ENCODE results near the gene SPHK2.

SPHK2 gene

DNA sequence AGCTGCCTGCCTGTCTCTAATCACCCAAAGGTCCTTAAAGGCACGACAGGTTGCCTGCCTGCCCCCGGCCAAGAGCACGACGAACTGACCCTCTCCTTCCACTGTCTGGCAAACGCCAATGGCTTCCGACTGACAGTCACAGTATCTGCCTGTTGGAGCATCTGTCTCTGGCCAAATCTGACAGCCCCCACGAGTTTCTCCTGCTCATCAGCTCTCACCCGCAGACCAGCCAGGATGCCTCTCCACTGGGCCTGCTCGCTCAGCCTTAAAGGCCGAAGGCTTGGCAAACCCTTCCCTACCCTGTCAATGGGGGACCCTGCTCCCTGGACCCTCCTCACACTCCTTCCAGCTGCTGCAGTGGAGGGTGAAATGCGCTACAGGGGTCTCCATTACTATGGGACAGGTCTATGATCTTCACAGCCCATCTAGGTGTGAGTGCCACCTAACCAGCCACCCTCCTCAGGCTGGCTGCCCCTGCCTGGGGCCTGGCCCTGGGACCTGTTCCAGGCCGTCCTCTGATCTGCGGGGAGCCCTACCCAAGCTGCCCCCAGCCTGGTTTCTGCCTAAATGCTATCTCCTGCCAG is 5.4 kb upstream of the SPHK2 start:
- H3K27ac ChIP-seq: peak overlapping the region; percentile 90
- TF ChIP-seq, protein P1, sequence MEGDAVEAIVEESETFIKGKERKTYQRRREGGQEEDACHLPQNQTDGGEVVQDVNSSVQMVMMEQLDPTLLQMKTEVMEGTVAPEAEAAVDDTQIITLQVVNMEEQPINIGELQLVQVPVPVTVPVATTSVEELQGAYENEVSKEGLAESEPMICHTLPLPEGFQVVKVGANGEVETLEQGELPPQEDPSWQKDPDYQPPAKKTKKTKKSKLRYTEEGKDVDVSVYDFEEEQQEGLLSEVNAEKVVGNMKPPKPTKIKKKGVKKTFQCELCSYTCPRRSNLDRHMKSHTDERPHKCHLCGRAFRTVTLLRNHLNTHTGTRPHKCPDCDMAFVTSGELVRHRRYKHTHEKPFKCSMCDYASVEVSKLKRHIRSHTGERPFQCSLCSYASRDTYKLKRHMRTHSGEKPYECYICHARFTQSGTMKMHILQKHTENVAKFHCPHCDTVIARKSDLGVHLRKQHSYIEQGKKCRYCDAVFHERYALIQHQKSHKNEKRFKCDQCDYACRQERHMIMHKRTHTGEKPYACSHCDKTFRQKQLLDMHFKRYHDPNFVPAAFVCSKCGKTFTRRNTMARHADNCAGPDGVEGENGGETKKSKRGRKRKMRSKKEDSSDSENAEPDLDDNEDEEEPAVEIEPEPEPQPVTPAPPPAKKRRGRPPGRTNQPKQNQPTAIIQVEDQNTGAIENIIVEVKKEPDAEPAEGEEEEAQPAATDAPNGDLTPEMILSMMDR (conservative IDR thresholded peaks at IDR 0.05): no peak

DNA sequence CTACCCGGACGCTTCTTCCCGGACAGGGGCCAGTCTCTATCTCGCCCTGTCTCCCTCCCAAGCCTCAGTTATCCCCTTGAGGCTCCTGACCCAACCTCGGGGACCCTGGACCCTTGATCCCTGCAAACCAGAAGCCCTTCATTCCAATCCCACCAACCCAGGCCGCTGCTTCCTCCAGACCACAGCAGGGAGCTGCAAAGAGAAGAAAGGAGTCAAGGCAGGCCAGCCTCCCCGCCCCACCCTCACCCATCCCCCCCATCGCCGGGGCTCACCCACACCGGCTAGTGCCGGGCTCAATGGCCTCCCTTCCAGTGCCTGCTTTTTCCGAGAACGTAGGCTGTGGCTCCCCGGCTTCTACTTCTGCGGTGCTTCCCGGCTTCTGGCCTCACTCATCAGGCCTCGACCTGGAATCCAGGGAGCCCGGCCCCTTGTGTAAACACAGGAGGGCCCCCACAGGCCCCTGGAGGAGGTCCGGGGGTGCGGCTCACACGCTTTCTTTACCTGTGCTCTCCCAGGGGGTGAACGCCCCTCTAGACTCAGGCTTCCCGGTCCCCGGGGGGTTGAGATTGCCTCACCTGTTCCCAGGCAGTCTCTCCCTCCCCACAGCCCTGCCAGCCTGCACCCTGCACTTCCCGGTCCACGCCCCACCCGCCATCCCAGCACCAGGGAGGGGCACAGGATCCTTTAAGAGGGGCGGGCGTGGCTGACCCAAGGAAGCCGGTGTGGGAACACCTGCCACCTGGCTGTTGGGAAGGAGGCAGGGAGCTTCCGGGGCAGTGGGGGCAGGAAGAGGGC is 4.7 kb upstream of the SPHK2 start, which contains the start of gene FAM83E:
FAM83E (minus strand) TSS at position 641 of the 795 bp plus-strand sequence. CDS start 1,704 bp downstream, outside the sequence.
- peak within 1 kb of the TSS; percentile 90 for H3K27ac ChIP-seq
- TF ChIP-seq, protein P1 (conservative IDR thresholded peaks at IDR 0.05): no peak

DNA sequence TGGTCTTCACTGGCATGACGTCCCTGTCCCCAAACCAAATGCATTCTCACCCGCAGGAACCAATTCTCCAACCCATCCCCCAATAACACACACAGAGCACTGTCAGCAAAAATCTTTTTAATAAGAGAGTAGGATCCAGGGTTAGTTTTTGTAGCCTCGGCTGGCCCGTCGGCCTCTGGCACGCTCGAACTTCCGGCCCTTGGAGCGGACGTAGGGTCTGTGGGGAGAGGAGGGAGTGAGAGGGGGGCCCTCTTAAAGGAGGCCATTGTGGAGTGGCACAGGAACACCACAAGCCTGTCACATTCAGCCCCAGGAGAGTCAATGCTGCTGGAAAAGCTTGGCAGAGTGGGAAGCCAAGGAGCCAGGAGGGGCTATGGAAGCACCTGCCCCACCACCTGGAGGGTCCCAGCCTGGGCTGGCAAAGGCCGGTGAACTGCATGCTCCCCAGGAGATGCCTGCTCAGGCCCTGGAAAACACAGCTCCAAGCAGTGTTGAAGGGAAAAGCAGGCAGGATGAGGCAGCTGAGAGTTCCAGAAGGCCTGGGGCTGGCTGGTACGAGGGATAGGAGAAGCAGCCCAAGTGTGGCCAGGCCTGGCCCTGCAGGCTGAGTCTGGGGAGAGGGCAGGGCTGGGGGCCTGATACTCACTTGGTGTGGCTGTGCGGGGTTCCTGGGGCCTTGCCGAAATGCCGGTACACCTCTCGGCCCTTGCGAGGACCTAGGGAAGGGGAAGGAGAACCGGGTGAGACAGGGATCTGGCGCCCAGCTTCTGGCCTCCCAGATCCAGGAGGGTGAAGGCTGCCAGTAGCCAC is 3.9 kb upstream of the SPHK2 start:
- H3K27ac ChIP-seq: peak overlapping the region; percentile 90
- TF ChIP-seq, protein P1 (conservative IDR thresholded peaks at IDR 0.05): no peak

- peak overlapping the region; percentile 90 for H3K27ac ChIP-seq
- TF ChIP-seq, protein P1 (conservative IDR thresholded peaks at IDR 0.05): no peak
Measured at GRCh38 chr19:48616041-48616436, 3.3 kb upstream of the SPHK2 start.

DNA sequence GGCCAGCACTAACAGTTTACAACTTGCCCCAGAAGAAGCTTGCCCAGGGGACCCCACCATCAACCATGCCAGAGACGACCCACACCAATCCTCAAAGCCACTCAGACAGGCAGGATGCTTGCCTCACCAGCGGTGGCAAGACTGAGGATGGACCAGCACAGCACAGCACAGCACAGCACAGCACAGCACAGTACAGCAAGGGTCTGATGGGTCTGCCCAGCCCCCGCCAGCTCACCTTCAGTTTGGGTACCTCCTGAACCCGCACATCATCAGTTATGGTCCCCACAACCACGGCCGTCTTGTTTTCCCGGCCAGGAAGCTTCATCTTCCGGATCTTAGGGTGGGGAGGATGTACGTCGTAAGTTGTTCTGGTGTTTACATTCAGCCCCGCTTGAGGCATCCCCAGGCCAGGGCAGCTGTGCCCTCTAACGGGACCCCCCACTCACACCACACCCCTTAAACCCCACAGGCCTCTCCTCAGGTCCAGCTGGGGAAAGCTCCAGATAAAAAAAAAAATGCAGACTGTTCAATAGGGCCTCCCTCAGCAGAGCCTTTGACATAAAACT is 2.7 kb upstream of the SPHK2 start:
- TF ChIP-seq, protein P1 (conservative IDR thresholded peaks at IDR 0.05): no peak
- H3K27ac ChIP-seq: peak overlapping the region; percentile 90

GRCh38 chr19:48617146-48617937 is 2.0 kb upstream of the SPHK2 start:
- peak overlapping the region; percentile 90 for H3K27ac ChIP-seq
- TF ChIP-seq, protein P1 (conservative IDR thresholded peaks at IDR 0.05): peak; percentile 17
